Measurements from ENCODE around the gene ERBB4. TPM values are rescaled to one million over a fixed set of nuclear protein-coding genes. Genes with fewer than 3 reads are reported as not detected.

Gene ERBB4
- total RNA-seq, 1 donor from 2014 or later = 11.5 TPM

DNA sequence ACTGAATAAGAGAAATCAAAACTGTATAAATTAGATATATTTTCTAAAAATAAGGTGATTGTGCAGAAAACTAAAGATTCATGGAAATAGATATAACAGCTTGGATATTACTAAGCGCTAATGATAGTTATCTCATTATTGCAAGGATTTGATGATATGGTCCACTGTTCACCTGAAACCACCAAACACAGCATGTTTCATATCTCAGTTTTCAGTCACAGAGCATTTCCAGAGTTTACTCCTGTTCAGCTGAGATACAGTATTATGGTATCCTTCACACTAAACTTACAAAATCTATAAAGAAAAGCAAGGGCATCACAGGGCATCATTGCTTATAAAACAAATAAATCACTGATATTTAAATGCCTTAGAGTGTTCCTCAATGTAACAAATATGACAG is 591.6 kb downstream of the ERBB4 start:
- intact Hi-C loops (cut with DNase I) = no loop called here
- ATAC-seq (ENCODE audit: poor library complexity) (no peak), DNase-seq (no peak)

DNA sequence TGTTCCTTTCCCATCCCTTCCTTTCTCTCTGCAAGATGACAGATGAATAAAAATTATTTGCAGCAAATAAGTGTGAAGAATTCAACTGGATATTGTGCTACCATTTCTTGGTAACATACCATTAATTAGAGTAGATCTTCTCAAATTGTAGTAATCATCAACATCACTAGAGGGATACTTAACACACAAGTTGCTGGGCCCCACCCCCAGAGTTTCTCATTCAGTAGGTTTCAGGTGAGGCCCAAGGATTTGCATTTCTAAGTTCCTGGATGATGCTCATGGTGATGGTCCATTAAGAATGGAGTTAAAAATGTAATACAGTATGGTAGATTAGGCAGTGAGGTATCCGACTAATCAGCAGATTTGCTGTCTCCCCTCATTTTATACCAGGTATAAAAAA is 594.0 kb downstream of the ERBB4 start:
- no peak for ATAC-seq (ENCODE audit: poor library complexity)
- no peak for DNase-seq
- intact Hi-C loops (cut with DNase I) = no loop called here

DNA sequence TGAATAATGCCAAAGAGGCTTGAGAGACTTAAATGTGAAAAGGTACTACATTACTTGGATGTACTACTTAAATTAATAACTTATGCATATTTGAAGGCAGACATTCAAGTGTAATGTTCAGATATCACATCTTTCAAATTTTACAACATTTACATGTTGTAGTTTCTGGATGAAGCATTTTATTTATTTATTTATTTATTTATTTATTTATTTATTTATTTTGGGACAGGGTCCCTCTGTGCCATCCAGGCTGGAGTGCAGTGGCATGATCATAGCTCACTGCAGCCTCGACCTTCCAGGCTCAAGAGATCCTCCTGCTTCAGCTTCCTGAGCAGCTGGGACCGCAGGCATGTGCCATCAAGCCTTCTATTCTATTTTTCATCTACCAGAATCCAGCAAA is 596.4 kb downstream of the ERBB4 start:
- intact Hi-C loops (cut with DNase I) = no loop called here
- DNase-seq (no peak), ATAC-seq (ENCODE audit: poor library complexity) (no peak)

DNA sequence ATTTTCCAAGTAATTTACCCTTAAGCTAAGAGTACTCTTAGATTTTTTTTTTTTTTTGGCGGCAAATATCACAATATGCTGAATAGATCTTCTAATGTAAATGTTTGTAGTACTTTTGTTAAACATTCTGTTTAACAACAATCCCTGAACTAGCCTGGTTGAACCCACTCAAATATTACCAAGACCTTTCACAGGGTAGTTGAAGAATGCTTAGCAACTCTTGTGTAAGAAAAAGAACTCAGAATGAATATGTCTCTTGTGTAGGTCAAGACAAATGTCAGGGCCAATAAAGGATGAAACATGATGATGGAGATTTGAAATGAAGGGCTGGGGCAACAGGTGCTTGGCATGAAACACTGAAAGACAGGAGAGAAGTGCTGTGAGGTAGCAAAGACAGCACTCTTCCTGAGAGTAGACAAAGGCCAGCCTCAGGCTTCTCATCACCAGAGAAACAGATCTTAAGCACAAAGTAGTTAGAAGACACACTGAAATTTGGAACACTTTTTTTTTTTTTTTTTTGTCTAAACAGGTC is 597.3 kb downstream of the ERBB4 start:
- ATAC-seq (ENCODE audit: poor library complexity) (no peak), DNase-seq (no peak)
- intact Hi-C loops (cut with DNase I) = no loop called here

DNA sequence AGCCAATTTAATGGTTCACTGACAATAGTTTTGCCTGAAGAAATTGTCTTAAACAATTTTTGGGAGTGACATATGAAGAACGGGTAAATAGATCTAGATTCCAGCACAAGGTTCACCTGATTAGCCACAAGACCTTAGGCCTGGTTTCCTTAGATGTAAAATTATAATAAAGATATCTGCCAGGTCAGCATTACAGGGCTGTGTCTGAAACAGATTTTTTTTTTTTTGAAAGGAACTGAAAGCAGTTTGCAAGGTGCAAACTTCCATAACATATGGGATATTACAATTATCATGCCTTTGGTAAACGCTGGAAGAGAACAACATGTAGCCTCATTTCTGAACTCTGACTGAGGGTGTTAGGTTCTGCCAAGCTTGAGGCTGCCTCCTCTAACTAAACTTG is 599.4 kb downstream of the ERBB4 start:
- DNase-seq (no peak), ATAC-seq (ENCODE audit: poor library complexity) (no peak)
- intact Hi-C loops (cut with DNase I) = no loop called here

DNA sequence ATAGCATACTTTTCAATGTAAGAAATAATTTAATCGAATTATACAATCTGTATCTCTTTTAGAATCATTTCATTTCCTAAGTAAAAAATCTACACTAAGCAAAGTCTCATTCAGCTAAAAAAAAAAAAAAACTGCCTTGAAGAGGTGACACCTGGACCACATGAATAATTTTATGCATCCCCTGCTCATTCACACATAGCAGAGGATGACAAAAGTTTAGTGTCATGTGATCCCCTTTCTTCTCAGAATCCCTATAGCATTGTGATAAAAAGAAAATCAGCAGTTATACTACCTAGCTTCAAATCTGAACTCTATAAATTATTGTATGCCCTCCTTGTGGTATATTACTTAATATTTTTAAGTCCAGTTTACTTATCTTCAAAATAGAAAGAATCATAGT is 603.8 kb downstream of the ERBB4 start:
- intact Hi-C loops (cut with DNase I) = no loop called here
- no peak for DNase-seq
- no peak for ATAC-seq (ENCODE audit: poor library complexity)

DNA sequence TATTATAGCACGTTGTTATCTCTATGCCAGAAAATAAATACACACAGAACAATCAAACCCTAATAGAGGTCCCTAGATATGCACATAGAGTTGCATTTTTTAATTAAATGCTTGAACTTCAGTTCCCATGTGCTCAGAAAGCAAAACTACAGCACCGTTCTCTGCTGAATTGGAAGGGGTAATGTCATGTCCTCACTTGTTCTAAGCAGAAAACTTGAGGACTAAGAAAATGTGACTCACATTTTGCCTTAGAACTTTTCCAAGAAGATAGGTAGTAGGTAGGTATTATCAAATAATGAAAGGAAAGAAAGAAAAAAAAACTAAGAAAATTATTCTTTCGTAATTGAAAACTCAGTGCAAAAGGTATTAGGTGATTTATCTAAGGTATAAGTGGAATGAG is 607.3 kb downstream of the ERBB4 start:
- intact Hi-C loops (cut with DNase I) = no loop called here
- peak; percentile 32 for ATAC-seq (ENCODE audit: poor library complexity)
- DNase-seq = no peak

DNA sequence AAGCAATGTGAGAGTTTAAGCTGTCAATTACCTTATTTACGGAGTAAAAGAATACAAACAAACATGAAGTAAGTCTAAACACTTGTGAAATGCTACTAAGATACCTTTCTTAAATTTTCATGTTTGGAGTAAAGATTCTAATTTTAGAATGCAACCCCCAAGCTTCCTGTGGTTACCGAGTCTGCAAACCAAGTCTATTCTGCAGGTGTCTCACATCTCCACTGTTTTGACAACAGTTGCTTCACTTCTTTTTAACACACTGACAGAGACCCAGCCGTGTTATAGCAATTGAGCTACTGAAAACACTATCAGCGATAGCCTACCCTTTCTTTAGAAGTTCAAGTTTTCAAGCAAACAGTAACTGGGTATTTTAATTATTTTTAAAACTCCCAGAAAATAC is 608.3 kb downstream of the ERBB4 start:
- DNase-seq = no peak
- ATAC-seq (ENCODE audit: poor library complexity) = peak; percentile 80
- intact Hi-C loops (cut with DNase I) = no loop called here

DNA sequence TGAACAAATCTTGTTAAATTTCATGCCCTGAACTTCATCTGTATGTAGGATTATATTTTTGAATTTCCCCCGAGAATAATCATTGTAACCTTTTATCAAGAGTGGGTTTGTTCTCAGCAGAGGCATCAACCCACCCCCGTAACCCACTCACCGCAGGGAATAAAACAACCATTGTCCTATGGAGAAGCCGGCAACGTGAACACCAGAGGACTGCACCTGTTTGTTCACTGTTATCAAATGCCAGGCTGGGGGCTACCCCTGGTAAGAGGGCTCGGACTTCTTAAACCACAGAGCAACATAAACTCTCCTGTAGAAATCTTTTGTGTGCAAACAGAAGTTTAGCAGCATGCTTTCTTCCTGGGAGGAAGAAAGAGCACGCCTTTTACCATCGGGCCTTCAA is 610.4 kb downstream of the ERBB4 start:
- no peak for DNase-seq
- intact Hi-C loops (cut with DNase I) = no loop called here
- no peak for ATAC-seq (ENCODE audit: poor library complexity)

DNA sequence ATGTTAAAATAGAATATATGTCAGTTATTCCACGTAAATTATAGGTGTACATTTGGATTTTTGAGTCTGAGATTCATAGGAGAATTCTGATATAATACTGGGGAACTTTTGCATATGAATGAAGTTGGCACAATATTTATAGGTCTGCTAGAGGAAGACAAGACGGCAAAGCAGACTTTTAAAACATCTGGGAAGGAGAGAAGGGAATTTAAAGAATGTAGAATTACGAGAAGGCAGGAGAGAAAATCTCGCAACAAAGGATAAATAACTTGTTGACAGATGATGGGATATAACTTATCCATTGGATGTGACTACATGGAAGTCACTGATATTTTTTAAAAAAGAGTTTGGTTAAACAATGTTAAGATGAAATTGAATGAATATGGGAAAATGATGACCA is 615.6 kb downstream of the ERBB4 start:
- intact Hi-C loops (cut with DNase I) = no loop called here

DNA sequence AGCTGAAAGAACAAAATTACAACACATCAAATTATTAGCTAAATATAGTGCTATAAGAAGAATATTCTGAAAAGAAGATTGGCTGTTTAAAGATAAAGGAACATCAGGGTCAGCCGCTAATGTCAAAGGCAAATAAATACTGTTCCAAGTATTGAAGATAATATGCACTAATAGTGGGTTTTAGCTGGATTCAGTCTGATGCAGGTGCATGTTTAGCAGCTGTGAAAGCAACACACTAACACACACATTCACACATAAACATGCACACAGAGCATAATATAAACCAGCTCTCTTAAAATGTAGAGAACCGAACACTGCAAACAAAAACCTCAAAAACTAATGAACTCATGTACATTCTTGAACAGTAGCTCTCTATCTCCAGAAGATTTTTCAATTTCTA is 634.6 kb downstream of the ERBB4 start:
- no peak for ATAC-seq (ENCODE audit: poor library complexity)
- intact Hi-C loops (cut with DNase I) = no loop called here
- DNase-seq = no peak

More for the DNA sequence above, 615.6 kb downstream of the ERBB4 start:
- ATAC-seq (ENCODE audit: poor library complexity) (no peak), DNase-seq (no peak)

DNA sequence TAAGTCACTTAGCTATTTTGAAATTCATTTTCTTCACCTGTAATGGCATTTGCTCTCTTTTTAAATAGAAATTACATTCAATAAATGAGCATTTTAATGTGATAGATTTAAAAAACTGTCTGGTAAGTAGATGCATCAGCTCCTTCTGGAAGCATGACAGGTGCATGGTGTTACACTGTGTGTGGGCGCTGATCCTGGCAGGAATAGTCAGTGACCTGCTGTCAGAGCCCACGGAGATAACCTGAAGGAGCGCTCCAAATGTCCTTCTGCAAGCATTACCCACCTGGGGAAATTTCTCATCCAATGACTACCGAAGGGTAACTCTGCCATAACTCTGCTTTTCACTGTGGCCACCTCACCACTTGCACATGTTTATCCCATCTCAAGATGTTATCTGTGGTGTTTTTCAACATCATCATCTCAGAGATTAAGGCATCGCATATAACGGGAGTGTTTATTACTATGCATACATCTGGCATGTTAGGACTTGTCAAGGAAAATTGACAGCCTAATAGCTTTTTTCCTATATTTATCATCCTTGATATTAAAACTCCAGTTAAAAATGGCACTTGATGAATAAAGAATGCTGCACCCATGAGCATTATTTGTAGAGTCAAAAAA is 637.3 kb downstream of the ERBB4 start:
- peak; percentile 45 for ATAC-seq (ENCODE audit: poor library complexity)
- intact Hi-C loops (cut with DNase I) = no loop called here

DNA sequence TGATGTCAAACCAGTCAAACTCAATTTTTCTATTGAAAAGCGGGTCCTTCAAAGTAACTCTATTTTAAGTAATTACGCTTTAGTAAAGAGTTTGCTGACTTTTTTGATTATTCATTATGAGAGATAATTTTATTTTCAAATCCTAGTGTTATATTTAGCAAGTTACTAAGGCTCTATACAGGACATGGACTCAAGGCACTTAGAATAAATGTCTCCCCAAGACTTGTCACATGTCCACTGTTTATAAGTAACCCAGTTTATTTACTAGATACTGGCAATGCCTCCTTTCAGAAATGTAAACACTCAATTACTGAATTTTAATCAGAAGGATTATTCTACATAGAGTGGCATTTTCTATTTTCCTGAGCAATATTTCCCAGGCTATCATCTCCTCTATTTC is 638.1 kb downstream of the ERBB4 start:
- DNase-seq (no peak), ATAC-seq (ENCODE audit: poor library complexity) (peak; percentile 91)
- intact Hi-C loops (cut with DNase I) = no loop called here

More for the DNA sequence above, 637.3 kb downstream of the ERBB4 start:
- no peak for DNase-seq

DNA sequence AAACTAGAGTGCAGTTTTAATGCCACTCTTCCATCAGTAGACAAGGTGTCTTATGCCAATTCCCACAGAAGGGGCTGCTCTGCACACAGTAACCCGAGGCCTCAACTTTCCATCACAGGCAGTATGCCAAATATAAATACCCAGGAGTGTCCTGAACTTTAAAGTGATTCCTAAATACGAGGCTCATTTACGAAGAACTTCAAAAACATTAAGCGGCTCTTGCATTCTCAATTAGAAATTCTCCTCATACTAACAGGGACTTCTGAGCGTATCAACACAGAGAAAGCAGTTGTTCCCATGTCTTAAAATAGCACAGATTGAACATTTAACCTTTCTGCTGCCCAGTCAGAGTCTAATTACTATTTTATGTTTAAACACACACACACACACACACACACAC is 638.6 kb downstream of the ERBB4 start:
- DNase-seq (no peak), ATAC-seq (ENCODE audit: poor library complexity) (peak; percentile 89)
- intact Hi-C loops (cut with DNase I) = no loop called here

DNA sequence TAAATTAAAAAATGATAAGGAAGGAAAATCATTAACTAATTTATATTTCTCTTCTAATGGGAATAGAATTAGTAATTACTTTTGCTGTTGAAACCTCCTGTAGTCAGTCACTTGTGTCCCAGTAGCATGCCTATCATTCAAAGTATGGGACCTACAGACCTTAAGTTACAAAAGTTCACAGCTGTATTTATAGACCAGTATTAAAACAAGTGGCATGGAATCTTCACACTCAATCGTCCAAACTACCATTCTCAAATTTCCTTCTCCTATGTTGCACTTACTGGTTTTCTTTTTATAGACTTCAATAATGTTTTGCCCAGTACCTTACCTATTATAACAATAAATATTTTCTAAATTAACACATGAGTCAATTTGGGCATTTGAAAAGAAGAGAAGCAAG is 639.9 kb downstream of the ERBB4 start:
- ATAC-seq (ENCODE audit: poor library complexity) (peak; percentile 28), DNase-seq (no peak)
- intact Hi-C loops (cut with DNase I) = no loop called here

DNA sequence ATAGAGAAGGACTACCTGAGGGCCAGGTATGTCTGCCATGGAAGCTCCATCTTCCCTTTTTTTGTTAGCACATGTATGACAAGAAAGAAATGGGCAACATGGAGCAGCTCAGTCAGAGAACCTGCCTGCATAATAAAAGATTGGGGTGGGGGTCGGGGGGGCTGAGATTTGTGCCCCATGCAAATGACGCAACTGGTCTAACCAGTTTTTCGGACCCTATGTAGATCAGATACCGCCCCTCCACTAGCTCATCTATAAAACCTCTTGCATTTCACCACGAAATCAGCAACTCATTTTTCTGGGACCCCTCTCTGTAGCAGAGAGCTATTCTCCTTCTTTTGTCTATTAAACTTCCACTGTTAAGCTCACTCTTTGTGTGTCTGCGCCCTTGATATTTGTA is 657.2 kb downstream of the ERBB4 start:
- no peak for DNase-seq
- no peak for ATAC-seq (ENCODE audit: poor library complexity)
- intact Hi-C loops (cut with DNase I) = no loop called here

DNA sequence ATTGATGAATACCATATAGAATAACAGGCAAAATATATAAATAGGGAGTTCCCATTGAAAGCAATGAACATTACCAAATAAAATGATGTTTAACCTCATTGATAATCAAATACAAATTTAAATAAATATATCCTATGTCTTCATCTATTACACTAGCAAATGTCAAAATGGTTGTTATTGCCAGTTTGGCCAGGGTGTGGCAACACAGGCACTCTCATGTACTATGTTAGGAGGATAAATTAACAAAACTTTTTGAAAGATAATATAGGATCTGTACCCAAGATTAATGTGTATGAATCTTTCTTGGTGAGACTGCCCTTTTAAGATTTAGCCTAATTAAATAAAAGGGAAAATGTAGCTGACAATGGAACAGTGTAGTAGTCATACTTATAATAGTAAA is 659.3 kb downstream of the ERBB4 start:
- intact Hi-C loops (cut with DNase I) = no loop called here
- DNase-seq (no peak), ATAC-seq (ENCODE audit: poor library complexity) (no peak)

DNA sequence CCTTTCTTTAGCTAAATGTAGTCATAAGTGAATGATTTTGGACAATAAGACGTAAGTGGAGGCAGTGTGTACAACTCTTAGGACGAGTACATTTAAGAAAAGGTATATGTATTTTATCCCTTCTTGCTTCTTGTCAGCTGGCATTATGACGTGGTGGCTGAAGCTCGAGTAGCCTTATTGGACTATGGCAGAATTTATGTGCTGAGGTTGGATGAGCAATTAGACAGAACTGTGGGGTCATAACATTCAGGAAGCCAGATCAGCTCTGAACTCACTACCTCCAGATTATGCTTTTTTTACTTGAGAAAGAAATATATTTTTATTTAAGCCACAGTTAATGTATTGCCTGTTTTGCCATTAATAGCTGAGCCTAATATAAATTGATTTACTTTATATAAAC is 661.5 kb downstream of the ERBB4 start:
- intact Hi-C loops (cut with DNase I) = no loop called here
- ATAC-seq (ENCODE audit: poor library complexity) (no peak), DNase-seq (no peak)

DNA sequence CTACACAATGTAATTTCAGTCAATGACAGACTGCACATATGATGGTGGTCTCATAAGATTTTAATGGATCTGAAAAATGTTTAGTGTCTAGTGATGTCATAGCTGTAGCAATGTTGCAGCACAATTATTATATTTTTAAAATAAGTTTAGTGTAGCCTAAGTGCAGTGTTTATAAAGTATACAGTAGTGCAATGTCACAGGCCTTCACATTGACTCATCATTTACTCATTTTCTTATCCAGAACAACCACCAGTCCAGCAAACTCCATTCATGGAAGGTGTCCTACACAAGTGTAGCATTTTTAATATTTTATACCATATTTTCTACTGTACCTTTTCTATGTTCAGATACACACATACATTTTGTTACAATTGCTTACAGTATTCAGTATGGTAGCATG is 663.1 kb downstream of the ERBB4 start:
- DNase-seq (no peak), ATAC-seq (ENCODE audit: poor library complexity) (no peak)
- intact Hi-C loops (cut with DNase I) = no loop called here

DNA sequence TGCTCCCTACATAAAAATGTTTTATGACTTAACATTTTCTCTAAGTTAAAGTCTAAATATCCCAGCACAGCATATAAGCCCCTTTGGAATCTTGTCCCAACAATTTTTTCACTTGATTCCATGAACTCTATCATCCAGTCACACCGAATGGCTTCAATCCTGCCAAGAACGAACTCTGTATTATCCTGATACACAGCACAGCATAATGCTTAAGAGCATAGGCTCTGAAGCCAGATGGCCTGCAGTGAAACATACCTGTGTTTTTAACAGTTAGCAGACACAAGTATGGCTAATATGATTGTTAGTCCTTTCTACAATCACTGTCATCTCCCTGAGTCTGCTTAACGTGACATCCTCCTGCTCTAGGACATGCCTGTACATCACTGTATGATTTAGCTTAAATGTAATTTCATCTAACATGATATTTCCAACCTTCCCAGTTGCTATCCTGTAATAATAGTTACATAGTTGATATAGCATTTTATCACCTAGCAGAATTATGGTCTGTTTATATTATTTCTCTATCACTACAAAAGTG is 669.5 kb downstream of the ERBB4 start:
- no peak for ATAC-seq (ENCODE audit: poor library complexity)
- DNase-seq = no peak
- intact Hi-C loops (cut with DNase I) = no loop called here

Data from Right ventricle myocardium superior (tissue), 1 donor.